Left colon (tissue), 2 donors: ENCODE results near the gene KRT75. TPM values are rescaled to one million over a fixed set of nuclear protein-coding genes. Genes with fewer than 3 reads are reported as not detected.
A peak's percentile ranks its signal among the peaks of the same experiment; 100 is the strongest.

Source experiments
- ATAC-seq: fragments of 200-7000 bp; cut with Tn5 transposase; one replicate; pipeline ENCODE4 v1.9.1; 2020; ENCODE audit warnings: mild to moderate bottlenecking, moderate library complexity
- DNase-seq, 2 donors: peaks; one replicate each; pipeline ENCODE4 v3.0.0-alpha.2; 2020
- intact Hi-C, 2 donors: fragments of 100-400 bp; cut with DNase I in 1 of 2; cut with micrococcal nuclease in 1 of 2; formaldehyde crosslinking; loops; one replicate each; pipeline versions ENCODE4 v1.11.2 to v1.14.0; 2022; cut with DNase I, micrococcal nuclease
- total RNA-seq, 2 donors: library from RNA; stranded (reverse); fragmentation: NEBNext Ultra II Directional; extraction: Animal tissue kit (Norgen Biotek cat#: 25700); gene quantifications; one replicate each; pipeline ENCODE4 v1.2.1, GENCODE V29; 2021
- donor health status: DM: no; HTN: no; CAD: no.
- donor health status: DM: yes; HTN: yes; CAD: no.

The KRT75 gene
- total RNA-seq, 2 donors from 2014 or later: not detected

DNA sequence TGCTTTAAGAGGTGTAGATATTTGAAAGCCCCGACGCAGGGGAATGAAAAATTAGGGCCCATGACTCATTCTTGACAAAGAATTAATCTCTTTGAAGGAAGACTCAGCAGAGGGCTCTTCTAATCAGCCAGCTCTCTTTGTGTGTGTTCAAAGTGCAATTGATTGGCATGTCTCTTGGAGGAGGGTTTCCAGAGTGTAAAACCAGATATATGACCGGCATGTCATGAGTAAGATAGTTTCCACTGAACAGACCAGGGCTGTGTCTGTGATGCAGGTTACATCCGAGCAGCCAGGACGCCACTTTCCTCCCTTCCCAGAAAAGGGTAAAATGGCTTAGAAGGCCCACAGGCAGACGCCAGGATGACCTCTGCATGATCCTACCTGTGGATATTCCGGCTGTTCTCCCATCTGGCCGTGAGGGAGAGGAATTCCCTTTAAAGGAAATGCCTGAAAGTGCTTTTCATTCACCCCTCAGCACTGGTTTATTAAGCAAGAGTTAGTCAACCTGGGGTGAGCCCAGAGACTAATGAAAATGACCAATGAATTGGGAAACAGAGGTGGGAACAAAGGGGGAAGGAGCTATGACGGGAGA, 7.2 kb upstream of the KRT75 start:
- ATAC-seq (no peak), DNase-seq (no peak)
- intact Hi-C loops: no loop called here

DNA sequence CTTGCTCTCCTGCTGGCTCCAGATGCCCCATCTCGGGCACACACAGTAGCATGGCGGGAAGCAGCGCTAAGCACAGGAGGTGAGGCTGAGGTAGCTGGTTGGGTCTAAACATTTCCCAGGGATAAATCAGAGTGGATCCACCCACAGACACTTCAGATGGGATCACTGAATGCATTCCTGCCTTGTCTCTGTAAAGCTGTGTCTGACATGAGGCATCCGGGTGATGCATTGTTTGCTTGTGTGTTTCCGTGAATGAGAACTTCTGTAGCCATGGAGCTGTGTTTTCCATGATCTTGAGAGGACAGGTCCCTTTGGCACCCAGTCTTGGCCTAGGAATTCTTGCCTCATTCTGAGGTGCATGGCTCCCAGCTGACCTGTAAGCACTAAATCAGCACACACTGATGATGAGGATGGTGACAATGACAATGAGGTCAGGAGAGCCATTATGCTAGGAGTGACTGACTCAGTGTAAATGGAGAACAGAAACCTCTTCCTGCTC, 6.7 kb upstream of the KRT75 start:
- ATAC-seq (no peak), DNase-seq (no peak)
- intact Hi-C loops: no loop called here

- no peak for DNase-seq
- no peak for ATAC-seq
- intact Hi-C loops: no loop called here
These were observed 5.7 kb upstream of the KRT75 start for GRCh38 chr12:52439845-52440244.

- no peak for DNase-seq
- intact Hi-C loops: no loop called here
- no peak for ATAC-seq
These were observed 5.2 kb upstream of the KRT75 start for GRCh38 chr12:52439420-52439819.

DNA sequence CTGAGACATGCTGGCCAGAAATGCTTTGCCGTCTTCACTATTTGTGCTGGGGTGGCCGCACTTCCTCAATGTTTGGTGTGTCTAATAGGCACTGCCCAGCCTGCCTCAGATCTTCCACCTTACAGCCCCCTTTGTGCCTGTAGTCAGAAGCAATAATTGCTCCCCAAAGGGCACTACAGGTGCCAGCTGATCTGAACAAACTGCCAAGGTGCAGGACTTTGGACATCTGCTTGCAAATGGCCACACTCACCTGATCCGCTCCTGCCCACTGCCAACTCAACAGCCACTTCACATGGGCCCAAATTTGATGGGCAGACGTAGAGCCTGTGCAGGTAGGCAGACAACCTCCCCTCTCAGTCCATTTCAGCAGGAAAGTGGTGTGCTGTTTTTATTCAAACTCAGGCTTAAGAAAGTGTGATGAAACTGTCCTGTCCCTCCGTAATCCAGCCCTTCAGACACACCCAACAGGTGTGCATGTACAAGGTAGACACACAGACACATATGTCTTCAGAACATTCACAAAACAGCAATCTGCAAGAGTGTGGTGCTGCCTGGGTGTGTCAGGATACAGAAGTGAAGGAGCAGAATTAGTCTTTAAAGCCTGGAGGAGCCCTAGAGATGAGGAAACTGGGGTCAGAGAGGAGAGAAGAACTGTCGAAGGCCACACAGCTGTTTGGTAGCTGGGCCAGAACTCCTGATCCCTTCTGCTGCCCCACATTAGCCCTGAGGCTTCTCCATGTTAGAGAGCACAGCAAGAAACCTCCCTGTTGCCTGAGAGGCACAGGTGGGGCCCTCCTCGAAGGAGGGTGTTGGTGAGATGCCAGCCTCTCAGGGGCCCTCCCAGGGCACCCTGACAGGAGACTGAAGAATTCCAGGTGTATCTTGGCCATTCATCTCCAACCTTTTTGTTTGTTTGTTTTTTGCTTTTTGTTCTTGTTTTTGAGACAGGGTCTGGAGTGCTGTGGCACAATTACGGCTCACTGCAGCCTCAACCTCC, 4.4 kb upstream of the KRT75 start:
- intact Hi-C loops: no loop called here
- ATAC-seq (peak; percentile 42), DNase-seq (no peak)

DNA sequence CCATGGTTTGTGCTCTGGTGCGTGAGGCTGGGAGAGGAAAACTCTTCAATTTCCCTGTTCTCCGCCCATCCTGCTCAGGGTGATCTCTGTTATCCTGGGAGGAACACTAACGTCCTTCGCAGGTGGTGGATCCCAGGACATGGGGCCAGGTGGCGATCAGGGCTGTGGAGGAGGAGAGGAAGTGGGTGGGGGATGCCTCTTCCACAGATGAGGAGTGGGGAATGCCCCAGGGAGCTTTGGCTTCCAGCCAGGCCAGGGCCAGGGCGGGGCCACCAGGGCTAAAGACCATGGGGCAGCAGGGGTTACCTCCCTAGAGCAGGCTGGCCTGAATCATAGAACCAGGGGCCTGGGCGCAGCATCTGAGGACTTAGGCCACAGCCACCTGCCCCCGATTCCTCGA, 3.3 kb upstream of the KRT75 start:
- intact Hi-C loops: no loop called here
- ATAC-seq: peak; percentile 26
- no peak for DNase-seq

DNA sequence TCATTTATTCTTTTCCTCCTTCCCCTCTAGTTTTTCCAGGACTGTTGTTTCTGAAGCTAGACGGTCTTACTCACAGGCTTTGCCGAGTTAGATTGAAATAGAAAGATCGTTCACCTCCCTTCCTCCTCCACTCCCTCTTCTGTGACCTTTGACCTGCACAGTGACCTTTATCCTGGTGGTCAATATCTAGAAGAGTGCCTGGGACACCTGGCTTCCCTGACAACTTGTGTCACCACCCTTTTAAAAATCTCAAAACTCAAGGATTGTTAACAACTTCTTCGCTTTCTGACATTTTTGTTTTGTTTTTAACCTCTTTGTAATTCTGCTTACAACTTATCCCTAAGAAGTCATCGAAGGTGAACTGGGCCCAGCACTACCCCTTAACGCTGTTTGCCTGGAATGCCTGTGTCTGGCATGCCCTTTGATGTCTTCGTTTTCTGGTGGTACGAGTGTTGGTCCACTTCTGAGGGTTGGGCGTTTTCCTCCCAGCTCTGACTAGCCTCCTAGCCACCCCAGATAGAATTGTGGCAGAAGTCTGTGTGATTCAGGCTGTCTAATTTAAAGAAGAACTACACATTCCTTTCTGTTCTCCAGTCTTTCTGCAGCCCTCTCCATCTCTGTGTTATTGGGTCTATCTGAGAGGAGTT, 2.8 kb upstream of the KRT75 start:
- no peak for DNase-seq
- ATAC-seq: peak; percentile 45
- intact Hi-C loops: no loop called here

GRCh38 chr12:52436000-52436827, 2.0 kb upstream of the KRT75 start:
- intact Hi-C loops: no loop called here
- ATAC-seq: no peak
- no peak for DNase-seq

DNA sequence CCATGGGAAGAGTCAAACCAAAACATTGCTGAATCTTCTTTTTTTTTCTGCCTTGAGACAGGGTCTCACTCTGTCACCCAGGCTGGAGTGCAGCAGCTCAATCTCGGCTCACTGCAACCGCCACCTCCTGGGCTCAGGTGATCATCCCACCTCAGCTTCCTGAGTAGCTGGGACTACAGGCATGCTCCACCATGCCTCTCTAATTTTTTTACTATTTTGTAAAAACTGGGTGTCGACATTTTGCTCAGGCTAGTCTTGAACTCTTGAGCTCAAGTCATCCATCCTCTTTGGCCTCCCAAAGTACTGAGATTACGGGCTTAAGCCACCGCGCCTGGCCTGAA, 1.5 kb upstream of the KRT75 start:
- intact Hi-C loops: no loop called here

DNA sequence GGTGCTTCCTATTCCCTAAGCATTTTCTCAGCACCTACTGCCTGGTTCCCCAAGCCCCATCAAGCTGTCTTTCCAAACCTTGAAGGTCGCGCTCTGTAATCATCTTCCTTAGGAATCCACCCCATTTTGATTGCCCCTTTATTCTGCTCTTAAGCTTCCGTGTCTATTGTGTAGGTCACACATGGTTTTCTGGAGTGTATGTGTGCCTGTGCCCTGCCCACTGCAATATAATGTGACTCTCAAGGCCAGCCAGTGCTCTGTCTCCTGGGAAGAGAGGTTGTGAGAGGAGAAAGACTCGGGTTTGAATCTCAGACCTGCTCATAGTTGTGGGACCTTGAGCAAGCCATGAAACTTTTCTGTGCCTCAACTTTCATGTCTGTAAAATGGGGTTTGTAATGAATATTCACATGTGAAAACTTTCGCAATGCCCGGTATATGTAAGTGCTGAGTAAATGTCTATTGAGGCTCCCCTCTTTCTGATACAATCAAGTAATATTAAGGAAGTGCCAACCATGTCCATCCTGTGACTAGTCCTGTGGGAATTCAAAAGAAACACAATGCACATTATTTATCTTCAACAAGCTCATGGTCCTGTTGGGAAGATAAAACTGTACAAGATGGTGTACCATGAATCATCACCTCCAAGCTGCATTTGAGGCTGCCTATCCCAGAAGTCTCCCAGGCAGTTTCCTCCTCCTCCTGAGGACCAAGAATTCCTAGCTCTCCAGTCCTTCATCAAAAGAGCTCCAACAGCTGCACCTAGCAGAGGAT, 774 bp upstream of the KRT75 start:
- intact Hi-C loops: no loop called here
- DNase-seq (no peak), ATAC-seq (peak; percentile 80)

More for the DNA sequence above, 1.5 kb upstream of the KRT75 start:
- no peak for DNase-seq
- no peak for ATAC-seq

DNA sequence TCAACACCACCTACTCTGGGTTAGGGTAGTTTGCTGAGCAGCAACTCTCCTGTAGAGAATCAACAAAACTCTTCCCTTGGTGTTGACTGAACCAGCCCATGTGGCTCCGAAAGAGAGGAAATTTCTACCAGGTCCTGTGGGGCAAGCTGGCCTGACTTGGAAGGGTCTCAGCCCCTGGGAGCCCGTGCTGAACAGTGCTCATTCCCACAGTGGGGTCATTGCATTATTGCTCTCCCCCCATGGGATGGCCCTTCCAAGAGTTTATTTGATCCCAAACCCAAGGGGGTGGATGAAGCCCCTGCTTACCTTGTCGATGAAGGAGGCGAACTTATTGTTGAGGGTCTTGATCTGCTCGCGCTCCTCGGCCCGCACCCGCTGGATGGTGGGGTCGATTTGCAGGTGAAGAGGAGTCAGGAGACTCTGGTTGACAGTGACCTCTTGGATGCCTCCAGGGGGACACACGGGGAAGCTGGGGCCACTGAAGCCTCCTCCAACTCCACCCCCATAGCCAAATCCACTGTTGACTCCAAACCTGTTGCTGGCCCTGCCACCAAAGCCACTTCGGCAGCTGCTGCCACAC, 580 bp downstream of the KRT75 start:
- ATAC-seq (no peak), DNase-seq (peak in 1 of 2 donors; percentile 6)
- intact Hi-C loops: no loop called here

- DNase-seq: no peak
- ATAC-seq: no peak
- intact Hi-C loops: no loop called here
These were observed 1.5 kb downstream of the KRT75 start for GRCh38 chr12:52432559-52433207.

- DNase-seq (no peak), ATAC-seq (no peak)
- intact Hi-C loops: no loop called here
These were observed 6.0 kb downstream of the KRT75 start for GRCh38 chr12:52428121-52428520.

GRCh38 chr12:52427083-52427482, 7.1 kb downstream of the KRT75 start:
- DNase-seq (no peak), ATAC-seq (no peak)
- intact Hi-C loops: no loop called here

GRCh38 chr12:52426034-52426433, 8.1 kb downstream of the KRT75 start:
- intact Hi-C loops: no loop called here
- DNase-seq (no peak), ATAC-seq (no peak)

- ATAC-seq (no peak), DNase-seq (no peak)
- intact Hi-C loops: no loop called here
These were observed 8.7 kb downstream of the KRT75 start for GRCh38 chr12:52425466-52425865.

- intact Hi-C loops: no loop called here
- no peak for ATAC-seq
- DNase-seq: no peak
These were observed 10.3 kb downstream of the KRT75 start for GRCh38 chr12:52423661-52424500.
